CD4-positive, alpha-beta T cell treated with Interleukin-12 subunit alpha and Interleukin-12 subunit beta, for 1 hour (primary cell): ENCODE measurements around the gene ESPL1.

Experiments
- DNase-seq: peaks from one replicate; pipeline ENCODE4 v3.0.0-alpha.2; 2020

The ESPL1 gene

GRCh38 chr12:53267999-53268629, at the start of gene ESPL1:
Gene ESPL1 (plus strand): TSS chr12:53268299. CDS start chr12:53268767, 468 bp downstream.
- DNase-seq: peak; percentile 87

GRCh38 chr12:53218551-53219291, 49.4 kb upstream of the ESPL1 start:
- DNase-seq: no peak

- peak; percentile 42 for DNase-seq
These were observed 48.7 kb upstream of the ESPL1 start for GRCh38 chr12:53219292-53219955.

- peak; percentile 77 for DNase-seq
These were observed 48.0 kb upstream of the ESPL1 start for GRCh38 chr12:53219956-53220693.

GRCh38 chr12:53220694-53221202, 47.4 kb upstream of the ESPL1 start:
- peak; percentile 85 for DNase-seq

GRCh38 chr12:53221203-53222080, 46.7 kb upstream of the ESPL1 start:
- peak; percentile 65 for DNase-seq

- peak; percentile 29 for DNase-seq
These were observed 45.9 kb upstream of the ESPL1 start for GRCh38 chr12:53222170-53222721.

GRCh38 chr12:53222806-53223261, 45.3 kb upstream of the ESPL1 start:
- no peak for DNase-seq

- peak; percentile 49 for DNase-seq
These were observed 44.6 kb upstream of the ESPL1 start for GRCh38 chr12:53223389-53224060.

GRCh38 chr12:53224061-53224896, 43.8 kb upstream of the ESPL1 start:
- no peak for DNase-seq

- no peak for DNase-seq
These were observed 43.0 kb upstream of the ESPL1 start for GRCh38 chr12:53224897-53225634.

GRCh38 chr12:53225635-53226424, 42.3 kb upstream of the ESPL1 start:
- no peak for DNase-seq

GRCh38 chr12:53226815-53227214, 41.3 kb upstream of the ESPL1 start:
- no peak for DNase-seq

- no peak for DNase-seq
These were observed 40.8 kb upstream of the ESPL1 start for GRCh38 chr12:53227341-53227740.

GRCh38 chr12:53227836-53228235, 40.3 kb upstream of the ESPL1 start:
- no peak for DNase-seq

- DNase-seq: no peak
These were observed 38.6 kb upstream of the ESPL1 start for GRCh38 chr12:53229454-53229853.

GRCh38 chr12:53230108-53230845, 37.8 kb upstream of the ESPL1 start:
- no peak for DNase-seq

GRCh38 chr12:53231671-53231920, 36.5 kb upstream of the ESPL1 start:
- no peak for DNase-seq
